ENCODE measurements around the gene PLLP.

- TF ChIP-seq, protein P1, sequence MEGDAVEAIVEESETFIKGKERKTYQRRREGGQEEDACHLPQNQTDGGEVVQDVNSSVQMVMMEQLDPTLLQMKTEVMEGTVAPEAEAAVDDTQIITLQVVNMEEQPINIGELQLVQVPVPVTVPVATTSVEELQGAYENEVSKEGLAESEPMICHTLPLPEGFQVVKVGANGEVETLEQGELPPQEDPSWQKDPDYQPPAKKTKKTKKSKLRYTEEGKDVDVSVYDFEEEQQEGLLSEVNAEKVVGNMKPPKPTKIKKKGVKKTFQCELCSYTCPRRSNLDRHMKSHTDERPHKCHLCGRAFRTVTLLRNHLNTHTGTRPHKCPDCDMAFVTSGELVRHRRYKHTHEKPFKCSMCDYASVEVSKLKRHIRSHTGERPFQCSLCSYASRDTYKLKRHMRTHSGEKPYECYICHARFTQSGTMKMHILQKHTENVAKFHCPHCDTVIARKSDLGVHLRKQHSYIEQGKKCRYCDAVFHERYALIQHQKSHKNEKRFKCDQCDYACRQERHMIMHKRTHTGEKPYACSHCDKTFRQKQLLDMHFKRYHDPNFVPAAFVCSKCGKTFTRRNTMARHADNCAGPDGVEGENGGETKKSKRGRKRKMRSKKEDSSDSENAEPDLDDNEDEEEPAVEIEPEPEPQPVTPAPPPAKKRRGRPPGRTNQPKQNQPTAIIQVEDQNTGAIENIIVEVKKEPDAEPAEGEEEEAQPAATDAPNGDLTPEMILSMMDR (IDR thresholded peaks at IDR 0.05) = no peak
- no peak for TF ChIP-seq POLR2AphosphoS5 (IDR thresholded peaks at IDR 0.05; ENCODE audit: low read depth, low read length)
These were observed 16.8 kb upstream of the PLLP start for GRCh38 chr16:57301126-57301817.
